Spinal cord (tissue), 10 donors: Measurements from ENCODE around the gene ZNF598. TPM values are rescaled to one million over a fixed set of nuclear protein-coding genes. Genes with fewer than 3 reads are reported as not detected.

Experiments used
- DNase-seq, 6 donors: peaks; one replicate each; pipeline versions ENCODE4 v3.0.0 to v3.0.0-alpha.2; 2013 to 2015; ENCODE audit warnings: low spot score in 6 of 6, low read depth in 4 of 6
- H3K27ac ChIP-seq: one replicate; pipeline ENCODE4 v1.5.1; 2013; ENCODE audit warnings: low read depth, low read length, control low read depth
- H3K27me3 ChIP-seq: one replicate; pipeline ENCODE4 v1.6.1; 2013; ENCODE audit warnings: low read length; ENCODE audit not compliant: control insufficient read depth, insufficient read depth
- H3K36me3 ChIP-seq: one replicate; pipeline ENCODE4 v1.6.1; 2013; ENCODE audit warnings: low read length; ENCODE audit not compliant: control insufficient read depth, insufficient read depth
- H3K4me1 ChIP-seq: one replicate; pipeline ENCODE4 v1.6.1; 2013; ENCODE audit warnings: low read length; ENCODE audit not compliant: control insufficient read depth, insufficient read depth
- H3K4me3 ChIP-seq: one replicate; pipeline ENCODE4 v1.5.1; 2013; ENCODE audit warnings: low read depth, low read length, control low read depth
- H3K9me3 ChIP-seq: one replicate; pipeline ENCODE4 v1.6.1; 2013; ENCODE audit warnings: low read length; ENCODE audit not compliant: control insufficient read depth, insufficient read depth
- WGBS: methylation state at CpG from one replicate; pipeline ENCODE4 v1.1.5; 2013; ENCODE audit warnings: missing lambda C conversion rate; ENCODE audit not compliant: insufficient coverage; 5-methylcytosine and 5-hydroxymethylcytosine counted together
- long read RNA-seq, 4 donors: transcript quantifications; one replicate each; lab custom pipeline, GENCODE V29; 2026
- polyA plus RNA-seq, 2 donors: library from polyadenylated mRNA; unstranded; fragments of 120-200 nt; gene quantifications; one replicate each; pipeline ENCODE4 v1.2.1, GENCODE V29; 2013; ENCODE audit not compliant: insufficient read length in 2 of 2
- total RNA-seq, 2 donors: library from RNA; depleted of rRNA in 1 of 2; stranded (reverse); fragments of 120-200 nt in 1 of 2; fragments of >200 nt in 1 of 2; gene quantifications; one replicate each; pipeline versions ENCODE4 v1.2.3 to v1.2.4, GENCODE V29; 2013 to 2014
- donor health status: healthy.

ZNF598 gene
- total RNA-seq, result 1 to 10 TPM; 5.4 to 8.2 TPM
- 10 to 100 TPM; 28.8 to 31.7 TPM for polyA plus RNA-seq
- long read RNA-seq, donor 1, partial matches to known transcripts, result 0 of 1 reads
- long read RNA-seq, donor 1, other reads (novel, unspliced or antisense), result 0 of 1 reads
- long read RNA-seq, donor 2, partial matches to known transcripts, result 0 of 1 reads
- long read RNA-seq, donor 2, other reads (novel, unspliced or antisense), result 0 of 1 reads
- long read RNA-seq, donor 3, partial matches to known transcripts, result 11 of 12 reads
- long read RNA-seq, donor 3, other reads (novel, unspliced or antisense), result 0 of 12 reads
- long read RNA-seq, donor 4, partial matches to known transcripts, result 0 of 4 reads
- long read RNA-seq, donor 4, other reads (novel, unspliced or antisense), result 0 of 4 reads

GRCh38 chr16:2009791-2010510 lies at the start of gene ZNF598:
ZNF598 (minus strand) TSS chr16:2009821.
- H3K4me3 ChIP-seq, result peak within 1 kb of the TSS; percentile 82
- 1% methylated on average over 52 of the region's 52 CpGs for WGBS
- H3K27me3 ChIP-seq, result no peaks in the 10 kb centered on the region
- H3K9me3 ChIP-seq, result no peaks in the 10 kb centered on the region
- DNase-seq, result peak in 5 of 6 donors; percentile 70 to 96 (median 83)
- peaks cover 48% of the 10 kb centered on the region for H3K4me1 ChIP-seq
- H3K27ac ChIP-seq, result peak within 1 kb of the TSS; percentile 78
- peaks cover 36% of the 10 kb centered on the region for H3K36me3 ChIP-seq

- Histone ChIP-seq H3K4me3 (no peak overlapping the region), H3K4me1 (peaks cover 4% of the 10 kb centered on the region), H3K27ac (no peak overlapping the region), H3K27me3 (no peaks in the 10 kb centered on the region), H3K36me3 (peaks cover 96% of the 10 kb centered on the region), H3K9me3 (no peaks in the 10 kb centered on the region)
- no peak for DNase-seq
- no CpG with 5 or more reads among the region's 10 CpGs for WGBS
Observed at GRCh38 chr16:2058872-2059271, 49.3 kb upstream of the ZNF598 start.

- no peak overlapping the region for H3K4me3 ChIP-seq
- H3K9me3 ChIP-seq, result no peaks in the 10 kb centered on the region
- no peak for DNase-seq
- 80% methylated on average over 12 of the region's 13 CpGs for WGBS
- no peak overlapping the region for H3K27ac ChIP-seq
- peaks cover 96% of the 10 kb centered on the region for H3K36me3 ChIP-seq
- H3K27me3 ChIP-seq, result no peaks in the 10 kb centered on the region
- H3K4me1 ChIP-seq, result peaks cover 4% of the 10 kb centered on the region
Observed at GRCh38 chr16:2058420-2058819, 48.8 kb upstream of the ZNF598 start.

- H3K9me3 ChIP-seq, result no peaks in the 10 kb centered on the region
- H3K4me1 ChIP-seq, result peaks cover 4% of the 10 kb centered on the region
- DNase-seq, result no peak
- H3K36me3 ChIP-seq, result peaks cover 96% of the 10 kb centered on the region
- 97% methylated on average over 8 of the region's 10 CpGs for WGBS
- H3K27ac ChIP-seq, result no peak overlapping the region
- no peaks in the 10 kb centered on the region for H3K27me3 ChIP-seq
- H3K4me3 ChIP-seq, result no peak overlapping the region
Observed at GRCh38 chr16:2057438-2057837, 47.8 kb upstream of the ZNF598 start.

- Histone ChIP-seq H3K27me3 (no peaks in the 10 kb centered on the region), H3K27ac (no peak overlapping the region), H3K4me1 (peaks cover 4% of the 10 kb centered on the region), H3K36me3 (peaks cover 96% of the 10 kb centered on the region), H3K4me3 (no peak overlapping the region), H3K9me3 (no peaks in the 10 kb centered on the region)
- WGBS, result 80% methylated on average over 17 of the region's 19 CpGs
- DNase-seq, result no peak
Observed at GRCh38 chr16:2056681-2057407, 47.2 kb upstream of the ZNF598 start.

GRCh38 chr16:2056077-2056476 lies 46.5 kb upstream of the ZNF598 start:
- H3K27ac ChIP-seq, result no peak overlapping the region
- DNase-seq, result no peak
- 80% methylated on average over 15 of the region's 15 CpGs for WGBS

GRCh38 chr16:2054543-2055245 lies 45.1 kb upstream of the ZNF598 start:
- peaks cover 95% of the 10 kb centered on the region for H3K36me3 ChIP-seq
- no peak for DNase-seq
- no peaks in the 10 kb centered on the region for H3K27me3 ChIP-seq
- H3K4me1 ChIP-seq, result peaks cover 4% of the 10 kb centered on the region
- H3K4me3 ChIP-seq, result no peak overlapping the region
- no peaks in the 10 kb centered on the region for H3K9me3 ChIP-seq
- 94% methylated on average over 26 of the region's 29 CpGs for WGBS
- H3K27ac ChIP-seq, result no peak overlapping the region

More at GRCh38 chr16:2056077-2056476, 46.5 kb upstream of the ZNF598 start:
- no peak overlapping the region for H3K4me3 ChIP-seq
- no peaks in the 10 kb centered on the region for H3K9me3 ChIP-seq
- H3K4me1 ChIP-seq, result peaks cover 4% of the 10 kb centered on the region
- H3K27me3 ChIP-seq, result no peaks in the 10 kb centered on the region
- H3K36me3 ChIP-seq, result peaks cover 96% of the 10 kb centered on the region

- no peak overlapping the region for H3K27ac ChIP-seq
- peaks cover 6% of the 10 kb centered on the region for H3K4me1 ChIP-seq
- no peak overlapping the region for H3K4me3 ChIP-seq
- H3K9me3 ChIP-seq, result no peaks in the 10 kb centered on the region
- no peaks in the 10 kb centered on the region for H3K27me3 ChIP-seq
- WGBS, result 93% methylated on average over 17 of the region's 17 CpGs
- peaks cover 90% of the 10 kb centered on the region for H3K36me3 ChIP-seq
- no peak for DNase-seq
Observed at GRCh38 chr16:2053897-2054296, 44.3 kb upstream of the ZNF598 start.

GRCh38 chr16:2053211-2053610 lies 43.6 kb upstream of the ZNF598 start:
- Histone ChIP-seq H3K36me3 (peaks cover 84% of the 10 kb centered on the region), H3K9me3 (no peaks in the 10 kb centered on the region), H3K27ac (no peak overlapping the region), H3K27me3 (no peaks in the 10 kb centered on the region), H3K4me1 (peaks cover 13% of the 10 kb centered on the region), H3K4me3 (no peak overlapping the region)
- DNase-seq, result no peak
- WGBS, result 95% methylated on average over 21 of the region's 21 CpGs
